ENCODE results near the gene SAMM50.

GRCh38 chr22:44002324-44002723 lies 47.1 kb downstream of the SAMM50 start:
- TF ChIP-seq CTCF (IDR thresholded peaks at IDR 0.05; ENCODE audit: insufficient read depth, low read length, poor library complexity, severe bottlenecking) (no peak), EZH2phosphoT487 (conservative IDR thresholded peaks at IDR 0.05; ENCODE audit: low read length) (no peak)

Measured in SU-DHL-6 (cell line).